ENCODE results near the gene WNT5A. TPM values are rescaled to one million over a fixed set of nuclear protein-coding genes. Genes with fewer than 3 reads are reported as not detected.

The WNT5A gene
- total RNA-seq, 4 donors from 2014 or later: 8.7 to 16.1 (median 10.8) TPM

GRCh38 chr3:55526332-55527030 lies 39.4 kb upstream of the WNT5A start:
- no peak for TF ChIP-seq POLR2A (IDR thresholded peaks at IDR 0.05)
- no peak for TF ChIP-seq CTCF (IDR thresholded peaks at IDR 0.05)
- peak in 1 of 2 donors; percentile 60 for DNase-seq (ENCODE audit: low spot score in 2 of 2)
- intact Hi-C loops (cut with DNase I; ENCODE audit: low total_unique reads): no loop called here
- H3K4me3 ChIP-seq (ENCODE audit: low read depth, poor library complexity, severe bottlenecking): no peak overlapping the region
- 75 to 95% methylated on average over 10 of the region's 10 CpGs for WGBS, 2 donors

DNA sequence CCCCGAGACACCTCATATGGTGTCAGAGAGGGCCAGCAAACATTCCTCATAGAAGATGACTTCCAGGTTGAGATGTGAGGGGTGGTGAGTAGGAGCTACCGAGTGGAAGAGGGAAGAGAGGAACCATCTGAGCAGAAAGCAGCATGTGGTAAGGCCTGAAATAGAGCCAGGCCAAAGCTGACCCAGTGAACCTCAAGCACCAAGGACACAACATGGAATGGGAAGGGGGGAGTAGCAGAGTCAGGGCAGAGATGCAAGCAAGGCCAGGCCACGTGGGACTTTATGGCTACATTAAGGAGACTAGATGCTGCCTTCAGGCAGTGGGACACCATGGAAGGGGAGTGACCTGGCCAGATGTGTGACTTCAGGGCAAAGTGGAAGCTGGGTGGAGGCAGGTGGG lies 38.3 kb upstream of the WNT5A start:
- 91% methylated on average over 3 of the region's 3 CpGs for whole genome bisulfite sequencing, 2 donors
- no peak overlapping the region for H3K4me3 ChIP-seq (ENCODE audit: low read depth, poor library complexity, severe bottlenecking)
- intact Hi-C loops (cut with DNase I; ENCODE audit: low total_unique reads): no loop called here
- TF ChIP-seq POLR2A (IDR thresholded peaks at IDR 0.05): no peak
- TF ChIP-seq CTCF (IDR thresholded peaks at IDR 0.05): no peak
- peak in 1 of 2 donors; percentile 53 for DNase-seq (ENCODE audit: low spot score in 2 of 2)

- H3K4me3 ChIP-seq (ENCODE audit: low read depth, poor library complexity, severe bottlenecking): no peak overlapping the region
- 52 to 62% methylated on average over 4 of the region's 4 CpGs for WGBS, 2 donors
- no peak for DNase-seq (ENCODE audit: low spot score in 2 of 2)
- TF ChIP-seq CTCF (IDR thresholded peaks at IDR 0.05): no peak
- intact Hi-C loops (cut with DNase I; ENCODE audit: low total_unique reads): no loop called here
These were observed 37.6 kb upstream of the WNT5A start for GRCh38 chr3:55524565-55525244.

- DNase-seq (ENCODE audit: low spot score in 2 of 2): peak in 1 of 2 donors; percentile 26
- intact Hi-C loops (cut with DNase I; ENCODE audit: low total_unique reads): no loop called here
- TF ChIP-seq CTCF (IDR thresholded peaks at IDR 0.05) (no peak), POLR2A (IDR thresholded peaks at IDR 0.05) (no peak)
- H3K4me3 ChIP-seq (ENCODE audit: low read depth, poor library complexity, severe bottlenecking): no peak overlapping the region
- WGBS, 2 donors: 92 to 93% methylated on average over 2 of the region's 2 CpGs
These were observed 36.4 kb upstream of the WNT5A start for GRCh38 chr3:55523471-55523870.

- no peak for TF ChIP-seq POLR2A (IDR thresholded peaks at IDR 0.05)
- no peak for TF ChIP-seq CTCF (IDR thresholded peaks at IDR 0.05)
- DNase-seq (ENCODE audit: low spot score in 2 of 2): peak; percentile 39 to 83
- 50 to 53% methylated on average over 6 of the region's 6 CpGs for WGBS, 2 donors
- no peak overlapping the region for H3K4me3 ChIP-seq (ENCODE audit: low read depth, poor library complexity, severe bottlenecking)
- intact Hi-C loops (cut with DNase I; ENCODE audit: low total_unique reads): no loop called here
These were observed 34.8 kb upstream of the WNT5A start for GRCh38 chr3:55521738-55522421.

All from lower leg skin (tissue), 4 donors.